OCI-LY3 (cell line): ENCODE measurements around the gene NSFL1C.

Experiments used
- H2AFZ ChIP-seq: fragments of 200-600, 300-600 bp; shearing (Covaris generic); 2 replicates; pipeline ENCODE4 v1.6.0; 2014; ENCODE audit warnings: antibody characterized with exemption, low read depth, low read length
- H3K27ac ChIP-seq: fragments of 200-600, 300-600 bp; sonication (generic); 2 replicates; pipeline ENCODE4 v1.5.1; 2014; ENCODE audit warnings: mild to moderate bottlenecking, low read length, moderate library complexity, mixed read lengths
- H3K27me3 ChIP-seq: fragments of 200-600, 300-600 bp; sonication (generic); 2 replicates; pipeline ENCODE4 v1.6.1; 2014; ENCODE audit warnings: low read depth, low read length, mixed read lengths
- H3K36me3 ChIP-seq: fragments of 200-600, 300-600 bp; sonication (generic); replicated peaks from 2 replicates; pipeline ENCODE3; 2014; ENCODE audit warnings: low read depth, low read length, mixed read lengths
- H3K4me1 ChIP-seq: fragments of 300-600, 200-600 bp; sonication (generic); 2 replicates; pipeline ENCODE4 v1.6.1; 2014; ENCODE audit warnings: low read length, mixed read lengths
- H3K4me2 ChIP-seq: fragments of 200-600, 300-600 bp; sonication (generic); 2 replicates; pipeline ENCODE4 v1.6.1; 2014; ENCODE audit warnings: low read length, mixed read lengths
- H3K4me3 ChIP-seq: fragments of 300-600, 200-600 bp; sonication (generic); 2 replicates; pipeline ENCODE4 v1.5.1; 2014; ENCODE audit warnings: antibody characterized with exemption, mild to moderate bottlenecking, low read length, moderate library complexity
- H3K79me2 ChIP-seq: fragments of 300-600, 200-600 bp; shearing (Covaris generic); 2 replicates; pipeline ENCODE4 v1.6.1; 2014; ENCODE audit warnings: mild to moderate bottlenecking, low read length, mixed read lengths
- H3K9ac ChIP-seq: fragments of 300-600, 200-600 bp; shearing (Covaris generic); 2 replicates; pipeline ENCODE4 v1.6.0; 2014; ENCODE audit warnings: mild to moderate bottlenecking, low read length, moderate library complexity
- H3K9me3 ChIP-seq: fragments of 200-600, 300-600 bp; shearing (Covaris generic); 2 replicates; pipeline ENCODE4 v1.6.1; 2014; ENCODE audit warnings: low read length, mixed read lengths; ENCODE audit not compliant: insufficient read depth
- H4K20me1 ChIP-seq: fragments of 200-600, 300-600 bp; sonication (generic); 2 replicates; pipeline ENCODE4 v1.6.1; 2016; ENCODE audit warnings: low read length, mixed read lengths; ENCODE audit not compliant: insufficient read depth
- CTCF ChIP-seq: fragments of 200-600, 300-600 bp; sonication (generic); IDR thresholded peaks from 2 replicates; pipeline ENCODE4 v1.5.1; 2014; ENCODE audit warnings: antibody characterized with exemption, low read length, low read depth
- EZH2phosphoT487 ChIP-seq: fragments of 200-600 bp; shearing (Covaris generic); IDR thresholded peaks from 2 replicates; pipeline ENCODE4 v1.6.1; 2018; ENCODE audit warnings: antibody characterized with exemption, mixed run types, low read depth

The NSFL1C gene

GRCh38 chr20:1494436-1494835, 27.8 kb upstream of the NSFL1C start:
- no peak for TF ChIP-seq CTCF
- TF ChIP-seq EZH2phosphoT487: no peak
- Histone ChIP-seq H2AFZ (no peak overlapping the region), H3K79me2 (no peaks in the 10 kb centered on the region), H3K4me3 (peak overlapping the region; percentile 53), H4K20me1 (no peaks in the 10 kb centered on the region), H3K9me3 (no peaks in the 10 kb centered on the region), H3K27me3 (no peaks in the 10 kb centered on the region), H3K9ac (peak overlapping the region; percentile 7; the same call in 1 of the 2 replicates), H3K4me2 (peak overlapping the region; percentile 88), H3K4me1 (peaks cover 41% of the 10 kb centered on the region), H3K36me3 (no peaks in the 10 kb centered on the region), H3K27ac (peak overlapping the region; percentile 37)

- H3K4me1 ChIP-seq: peaks cover 41% of the 10 kb centered on the region
- no peaks in the 10 kb centered on the region for H4K20me1 ChIP-seq
- peak overlapping the region; percentile 88 for H3K4me2 ChIP-seq
- H3K9ac ChIP-seq: no peak overlapping the region
- H3K79me2 ChIP-seq: no peaks in the 10 kb centered on the region
- H3K9me3 ChIP-seq: no peaks in the 10 kb centered on the region
- H3K36me3 ChIP-seq: no peaks in the 10 kb centered on the region
- H2AFZ ChIP-seq: no peak overlapping the region
- H3K27ac ChIP-seq: no peak overlapping the region; the same call in 1 of the 2 replicates
- H3K4me3 ChIP-seq: peak overlapping the region; percentile 53
- TF ChIP-seq CTCF (no peak), EZH2phosphoT487 (no peak)
- peaks cover 4% of the 10 kb centered on the region; the same call in 1 of the 2 replicates for H3K27me3 ChIP-seq
Observed at GRCh38 chr20:1493536-1493935, 26.9 kb upstream of the NSFL1C start.

GRCh38 chr20:1491860-1492642, 25.4 kb upstream of the NSFL1C start:
- H3K4me2 ChIP-seq: peak overlapping the region; percentile 65

More at GRCh38 chr20:1491860-1492642, 25.4 kb upstream of the NSFL1C start:
- Histone ChIP-seq H3K27me3 (peaks cover 19% of the 10 kb centered on the region), H3K4me1 (peaks cover 41% of the 10 kb centered on the region), H3K79me2 (no peaks in the 10 kb centered on the region), H3K9ac (peak overlapping the region; percentile 12; the same call in 1 of the 2 replicates), H3K9me3 (no peaks in the 10 kb centered on the region; the same call in 1 of the 2 replicates), H3K4me3 (peak overlapping the region; percentile 12; the same call in 1 of the 2 replicates), H3K36me3 (no peaks in the 10 kb centered on the region), H4K20me1 (no peaks in the 10 kb centered on the region), H2AFZ (0 out of 2 replicates have a peak overlapping the region, but pooled peaks have one; percentile 8), H3K27ac (peak overlapping the region; percentile 52)
- no peak for TF ChIP-seq EZH2phosphoT487
- TF ChIP-seq CTCF: no peak
